ENCODE data around the gene NBPF9.
"Not testable (repeated sequence)": the region's sequence is repeated elsewhere in the genome, so short reads cannot be mapped to it uniquely, and the experiment has no call there.

- TF ChIP-seq EP300 (IDR thresholded peaks at IDR 0.05; ENCODE audit: low read depth); CTCF (IDR thresholded peaks at IDR 0.05): not testable (repeated sequence)
Observed at GRCh38 chr1:149126555-149127145, 23.3 kb upstream of the NBPF9 start.

Data from transverse colon (tissue), 3 donors.